ENCODE results near the gene HEPH. TPM values are rescaled to one million over a fixed set of nuclear protein-coding genes. Genes with fewer than 3 reads are reported as not detected.

Gene HEPH
- total and polyA plus RNA-seq, 11 donors: 2.4 to 49.8 (median 20.1) TPM

DNA sequence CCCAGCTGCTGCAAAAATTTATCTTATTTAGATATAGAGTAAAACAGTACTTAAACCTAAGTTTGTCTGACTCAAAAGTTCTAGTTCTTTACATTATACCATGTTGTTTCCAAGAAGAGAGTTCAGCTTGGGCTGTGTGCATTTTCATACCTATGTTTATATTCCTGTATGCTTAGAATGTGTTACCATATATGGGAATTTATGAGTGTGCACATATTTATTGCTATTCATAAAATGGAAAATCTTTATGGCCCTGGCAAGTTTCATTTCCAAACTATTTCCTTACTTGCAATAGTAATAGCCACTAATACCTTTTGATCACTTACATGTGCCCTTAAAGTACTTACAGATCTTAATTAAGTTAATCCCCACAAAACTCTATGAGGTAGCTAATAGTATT lies 2.6 kb downstream of the HEPH start:
- Histone ChIP-seq H3K4me1 (peaks cover 0 to 7% (median 0%) of the 10 kb centered on the region in 12 donors), H3K36me3 (no peaks in the 10 kb centered on the region), H3K27me3 (peaks cover 0 to 24% (median 0%) of the 10 kb centered on the region in 9 donors), H3K27ac (peak overlapping the region in 1 of 12 donors; percentile 48), H3K9me3 (no peaks in the 10 kb centered on the region), H3K4me3 (no peak overlapping the region)
- intact Hi-C loops (cut with DNase I): no loop called here
- no peak for ATAC-seq
- TF ChIP-seq POLR2A (IDR thresholded peaks at IDR 0.05) (no peak), CTCF (IDR thresholded peaks at IDR 0.05) (no peak)
- no peak for DNase-seq

GRCh38 chrX:66167431-66167830 lies 3.4 kb downstream of the HEPH start:
- Histone ChIP-seq H3K27me3 (peaks cover 0 to 27% (median 0%) of the 10 kb centered on the region in 9 donors), H3K4me1 (peaks cover 0 to 7% (median 0%) of the 10 kb centered on the region in 12 donors), H3K27ac (peak overlapping the region in 1 of 12 donors; percentile 48), H3K36me3 (no peaks in the 10 kb centered on the region), H3K4me3 (no peak overlapping the region), H3K9me3 (no peaks in the 10 kb centered on the region)
- no peak for DNase-seq
- intact Hi-C loops (cut with DNase I): no loop called here
- ATAC-seq: no peak
- 43 to 63% (median 60%) methylated on average over 2 of the region's 2 CpGs for WGBS, 4 donors
- TF ChIP-seq CTCF (IDR thresholded peaks at IDR 0.05): no peak

GRCh38 chrX:66176134-66176533 lies 12.1 kb downstream of the HEPH start:
- Histone ChIP-seq H3K4me3 (no peak overlapping the region), H3K27ac (no peak overlapping the region), H3K27me3 (peaks cover 0 to 3% (median 0%) of the 10 kb centered on the region in 9 donors), H3K9me3 (peaks cover 0 to 52% (median 14%) of the 10 kb centered on the region in 12 donors), H3K4me1 (no peaks in the 10 kb centered on the region), H3K36me3 (peaks cover 0 to 21% (median 0%) of the 10 kb centered on the region in 9 donors)
- DNase-seq (no peak), ATAC-seq (no peak)
- intact Hi-C loops (cut with DNase I): no loop called here
- WGBS, 4 donors: 83 to 97% (median 95%) methylated on average over 1 of the region's 1 CpG
- TF ChIP-seq CTCF (IDR thresholded peaks at IDR 0.05): no peak
- no peak for TF ChIP-seq POLR2A (IDR thresholded peaks at IDR 0.05)

DNA sequence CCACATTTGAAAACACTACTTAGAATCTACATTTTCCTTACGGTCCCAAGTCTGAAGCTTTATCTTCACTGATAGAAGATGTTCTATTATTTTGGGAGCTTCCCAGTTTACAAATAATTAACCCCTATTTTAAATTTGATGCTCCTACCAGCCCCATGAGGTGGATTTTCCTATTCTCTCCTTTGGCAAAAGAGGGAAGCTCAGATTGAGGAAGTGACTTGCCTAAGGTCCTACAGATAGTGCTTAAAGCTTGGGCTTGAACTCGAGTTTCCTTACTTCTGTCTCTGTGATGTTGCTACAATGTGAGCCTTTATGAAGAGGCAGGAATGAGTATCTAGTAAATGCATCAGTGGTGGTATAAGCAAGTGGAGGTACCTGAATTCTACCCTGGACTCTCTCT lies 27.5 kb downstream of the HEPH start:
- no peak overlapping the region for H3K4me3 ChIP-seq
- H3K9me3 ChIP-seq: no peaks in the 10 kb centered on the region
- peaks cover 0 to 13% (median 0%) of the 10 kb centered on the region in 9 donors for H3K36me3 ChIP-seq
- intact Hi-C loops (cut with DNase I): no loop called here
- 64 to 89% (median 71%) methylated on average over 2 of the region's 2 CpGs for WGBS, 4 donors
- no peak for ATAC-seq
- H3K4me1 ChIP-seq: no peaks in the 10 kb centered on the region
- peaks cover 0 to 28% (median 0%) of the 10 kb centered on the region in 9 donors for H3K27me3 ChIP-seq
- no peak overlapping the region for H3K27ac ChIP-seq
- no peak for TF ChIP-seq POLR2A (IDR thresholded peaks at IDR 0.05)
- TF ChIP-seq CTCF (IDR thresholded peaks at IDR 0.05): no peak
- DNase-seq: no peak

Data from heart left ventricle (tissue), 16 donors.